Femur (tissue), 1 donor: Measurements from ENCODE around the gene LIMK2.
"Not testable (repeated sequence)": the region's sequence is repeated elsewhere in the genome, so short reads cannot be mapped to it uniquely, and the experiment has no call there.

Experiments
- DNase-seq: peaks from one replicate; pipeline ENCODE4 v3.0.0-alpha.2; 2017

LIMK2 gene

GRCh38 chr22:31212783-31213629 lies 908 bp downstream of the LIMK2 start:
- no peak for DNase-seq

GRCh38 chr22:31215018-31215535 lies 3.0 kb downstream of the LIMK2 start:
- no peak for DNase-seq

GRCh38 chr22:31218565-31219262 lies 6.6 kb downstream of the LIMK2 start:
- DNase-seq: no peak

DNA sequence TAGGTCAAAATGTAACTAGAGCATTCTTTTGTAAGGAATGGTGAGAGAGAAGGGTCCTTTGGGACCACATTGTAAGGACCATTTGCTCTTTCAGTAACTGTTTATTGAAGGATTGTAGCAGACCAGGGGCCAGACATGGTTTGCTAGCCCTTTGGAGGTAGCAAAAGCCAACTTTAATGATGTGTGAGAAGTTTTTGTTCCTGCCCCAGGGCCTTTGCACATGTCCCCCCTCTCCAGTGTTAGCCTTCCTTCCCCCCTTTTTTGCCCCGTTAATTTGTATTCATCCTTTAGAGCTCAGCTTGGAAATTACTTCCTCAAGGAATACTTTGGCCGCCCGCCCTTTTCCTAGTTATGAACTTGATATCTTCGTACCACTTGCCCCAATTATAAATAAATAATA lies 9.0 kb downstream of the LIMK2 start:
- DNase-seq: no peak

DNA sequence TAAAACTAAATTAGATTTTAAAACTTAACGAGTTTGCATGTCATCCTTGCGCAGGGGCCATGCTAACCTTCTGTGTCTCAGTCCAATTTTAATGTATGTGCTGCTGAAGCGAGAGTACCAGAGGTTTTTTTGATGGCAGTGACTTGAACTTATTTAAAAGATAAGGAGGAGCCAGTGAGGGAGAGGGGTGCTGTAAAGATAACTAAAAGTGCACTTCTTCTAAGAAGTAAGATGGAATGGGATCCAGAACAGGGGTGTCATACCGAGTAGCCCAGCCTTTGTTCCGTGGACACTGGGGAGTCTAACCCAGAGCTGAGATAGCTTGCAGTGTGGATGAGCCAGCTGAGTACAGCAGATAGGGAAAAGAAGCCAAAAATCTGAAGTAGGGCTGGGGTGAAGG lies 10.6 kb downstream of the LIMK2 start:
- no peak for DNase-seq

- DNase-seq: no peak
Measured at GRCh38 chr22:31223786-31224191, 11.7 kb downstream of the LIMK2 start.

GRCh38 chr22:31224691-31225090 lies 12.6 kb downstream of the LIMK2 start:
- DNase-seq: not testable (repeated sequence)

DNA sequence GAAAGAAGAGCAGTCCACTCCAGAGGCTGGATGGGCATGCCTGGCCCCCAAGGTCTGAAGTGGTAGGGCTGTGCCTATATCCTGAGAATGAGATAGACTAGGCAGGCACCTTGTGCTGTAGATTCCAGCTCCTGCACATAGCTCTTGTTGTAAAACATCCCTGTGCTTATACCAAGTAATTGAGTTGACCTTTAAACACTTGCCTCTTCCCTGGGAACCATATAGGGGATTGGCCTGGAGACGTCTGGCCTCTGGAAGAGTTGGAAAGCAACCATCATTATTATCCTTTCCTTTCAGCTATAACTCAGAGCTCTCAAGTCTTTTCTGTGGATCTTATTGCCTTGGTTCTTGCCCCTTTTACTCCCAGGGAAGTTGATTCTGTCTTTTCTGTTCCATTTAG lies 15.1 kb downstream of the LIMK2 start:
- DNase-seq: no peak

GRCh38 chr22:31229402-31230079 lies 17.4 kb downstream of the LIMK2 start:
- peak; percentile 68 for DNase-seq

- no peak for DNase-seq
Measured at GRCh38 chr22:31230155-31230870, 18.2 kb downstream of the LIMK2 start.

DNA sequence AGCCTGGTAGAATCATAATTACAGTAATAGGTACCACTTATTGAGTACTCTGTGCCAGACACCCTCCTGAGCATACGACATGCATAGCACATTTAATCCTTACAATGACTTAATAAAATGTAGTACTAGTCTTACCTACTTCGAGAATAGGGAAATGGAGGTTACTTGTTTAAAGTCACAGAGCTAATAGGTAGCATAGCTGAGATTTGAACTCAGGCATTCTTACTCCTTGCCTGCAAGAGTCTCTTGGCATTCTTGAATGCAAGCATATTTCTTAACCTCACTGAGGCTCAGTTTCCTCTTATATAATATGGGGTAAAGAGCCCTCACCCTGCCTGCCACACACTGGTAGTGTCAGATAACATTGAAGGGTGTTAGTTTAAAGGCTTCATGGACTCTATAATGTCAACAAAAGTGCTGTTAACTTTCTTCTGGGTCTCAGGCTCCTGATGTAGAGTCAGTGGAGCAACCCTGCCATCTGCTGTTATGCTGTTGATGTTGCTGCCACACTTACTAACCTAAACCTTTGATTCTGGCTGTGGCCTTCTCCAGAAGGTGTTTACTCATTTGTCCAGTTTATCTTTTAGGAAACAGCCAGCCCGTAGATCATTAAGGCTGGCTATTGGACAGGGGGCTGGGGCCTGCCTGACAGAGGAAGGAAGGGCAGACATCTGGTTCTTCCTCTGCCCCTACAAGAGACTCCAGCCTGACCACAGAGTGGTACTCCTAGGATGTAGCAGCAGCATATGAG lies 18.9 kb downstream of the LIMK2 start:
- peak; percentile 64 for DNase-seq

- no peak for DNase-seq
Measured at GRCh38 chr22:31233001-31233400, 20.9 kb downstream of the LIMK2 start.

GRCh38 chr22:31235081-31235480 lies 23.0 kb downstream of the LIMK2 start:
- DNase-seq: no peak

DNA sequence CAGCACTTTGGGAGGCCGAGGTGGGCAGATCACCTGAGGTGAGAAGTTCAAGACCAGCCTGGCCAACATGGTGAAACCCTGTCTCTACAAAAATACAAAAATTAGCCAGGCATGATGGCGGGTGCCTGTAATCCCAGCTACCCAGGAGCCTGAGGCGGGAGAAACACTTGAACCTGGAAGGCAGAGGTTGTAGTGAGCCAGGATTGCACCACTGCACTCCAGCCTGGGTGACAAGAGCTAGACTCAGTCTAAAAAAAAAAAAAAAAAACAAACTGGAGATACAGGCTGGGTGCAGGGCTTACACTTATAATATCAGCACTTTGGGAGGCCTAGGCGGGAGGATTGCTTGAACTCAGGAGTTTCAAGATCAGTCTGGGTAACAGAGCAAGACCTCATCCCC lies 23.9 kb downstream of the LIMK2 start:
- DNase-seq: not testable (repeated sequence)

- no peak for DNase-seq
Measured at GRCh38 chr22:31238057-31238456, 26.0 kb downstream of the LIMK2 start.

DNA sequence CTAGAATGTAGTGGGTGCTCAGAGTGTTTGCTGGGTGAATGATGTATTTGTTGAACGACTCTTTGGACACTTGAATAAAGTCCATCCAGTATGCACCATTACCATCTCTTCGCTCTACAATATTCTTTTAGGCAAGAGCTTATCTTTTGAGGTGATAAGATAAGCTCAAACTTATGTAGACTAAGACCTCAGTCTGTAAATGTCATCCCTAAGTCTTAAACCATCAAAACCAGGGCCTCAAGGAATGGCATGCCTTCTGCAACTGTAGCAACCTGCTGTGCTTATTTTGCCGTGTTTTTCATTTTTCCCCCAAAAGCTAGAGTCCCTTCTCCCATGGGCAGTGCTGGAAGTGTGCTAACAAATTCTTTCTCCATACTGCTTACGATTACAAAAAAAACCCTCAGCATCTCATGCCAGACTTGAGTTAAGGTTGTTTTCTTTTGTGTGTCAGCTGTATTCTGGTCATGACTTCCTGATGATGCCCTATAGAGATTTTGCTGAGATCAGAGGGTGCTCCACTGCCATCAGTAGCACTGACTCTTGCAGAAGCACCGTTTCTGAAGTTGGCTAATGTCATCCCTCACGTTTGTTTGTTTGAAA lies 27.8 kb downstream of the LIMK2 start:
- DNase-seq: no peak

DNA sequence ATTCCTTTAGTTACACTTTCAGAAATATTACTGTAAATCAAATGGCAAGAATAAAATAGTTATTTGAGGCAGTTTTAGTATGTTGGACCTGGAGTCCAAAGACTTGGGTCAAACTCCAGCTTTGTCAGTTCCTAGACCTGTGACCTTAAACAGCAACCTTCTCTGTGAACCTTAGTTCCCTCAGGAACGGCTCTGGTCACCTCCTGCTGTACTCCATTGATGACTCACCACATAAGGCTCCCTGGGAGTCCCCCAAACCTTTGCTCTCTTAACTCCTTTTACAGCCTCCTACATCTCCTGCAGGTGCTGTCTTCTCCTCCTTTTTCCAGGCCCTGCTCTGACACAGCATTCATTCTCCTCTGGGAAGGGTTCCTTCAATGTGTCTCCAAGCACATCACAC lies 29.1 kb downstream of the LIMK2 start:
- no peak for DNase-seq

DNA sequence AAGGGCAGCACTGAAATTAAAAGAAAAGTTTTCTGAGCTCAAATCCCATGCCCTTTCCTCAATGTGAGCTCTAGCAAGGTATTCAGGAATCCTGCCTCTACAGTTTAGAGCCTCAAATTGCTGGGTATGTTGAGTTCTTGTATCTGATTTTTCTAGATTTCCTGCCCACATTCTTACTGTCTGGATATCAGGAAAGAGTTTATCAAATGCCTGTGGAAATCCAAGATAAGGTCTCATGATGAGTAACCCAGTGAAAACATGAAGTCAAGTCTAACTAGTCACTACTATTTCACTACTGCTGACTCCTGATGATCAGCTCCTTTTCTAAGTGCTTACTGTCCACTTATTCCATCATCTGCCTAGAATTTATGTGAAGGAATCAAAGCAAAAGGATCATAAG lies 29.8 kb downstream of the LIMK2 start:
- DNase-seq: no peak

DNA sequence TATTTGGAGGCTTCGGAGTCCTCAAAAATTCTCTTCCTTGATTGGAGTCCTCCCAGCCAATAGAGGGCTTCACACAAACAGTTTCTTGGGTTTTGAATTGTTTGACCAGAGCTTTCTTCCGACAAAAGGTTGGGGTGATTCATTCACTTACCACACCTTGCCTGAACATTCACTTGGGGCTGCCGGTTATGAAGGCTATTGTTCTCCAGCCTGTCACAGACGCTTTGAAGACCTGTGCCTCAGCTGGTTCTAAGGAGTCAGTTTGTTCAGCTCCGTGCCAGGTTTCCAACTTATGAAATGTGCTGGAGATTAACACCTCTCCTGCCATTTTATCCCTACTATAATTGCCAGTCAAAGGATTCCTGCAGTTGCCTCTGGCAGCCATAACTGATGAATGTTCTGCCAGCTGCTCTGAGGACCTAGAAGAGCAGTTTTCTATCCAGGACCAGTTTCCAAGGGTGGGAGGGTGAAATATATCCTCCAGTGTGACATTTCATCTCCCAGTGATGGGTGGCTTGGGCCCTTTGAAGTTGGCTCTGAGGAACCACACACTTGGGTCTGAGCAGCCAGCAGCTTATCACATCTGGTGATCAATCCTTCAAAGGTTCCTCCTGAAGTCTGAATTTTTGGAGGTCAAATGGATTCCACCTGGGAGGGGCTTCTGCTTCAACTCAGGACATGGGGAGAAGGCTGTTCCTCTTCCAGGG lies 31.4 kb downstream of the LIMK2 start:
- DNase-seq: no peak

GRCh38 chr22:31244046-31244942 lies 32.2 kb downstream of the LIMK2 start:
- DNase-seq: peak; percentile 25
